CD4-positive, alpha-beta T cell treated with Interferon alpha-2 for 1 hour (primary cell): ENCODE measurements around the gene PLA2G6.
"Not testable (repeated sequence)": the region's sequence is repeated elsewhere in the genome, so short reads cannot be mapped to it uniquely, and the experiment has no call there.

Source experiments
- DNase-seq, 2 donors: peaks; one replicate each; pipeline ENCODE4 v3.0.0-alpha.2; 2020 to 2022

PLA2G6 gene

DNA sequence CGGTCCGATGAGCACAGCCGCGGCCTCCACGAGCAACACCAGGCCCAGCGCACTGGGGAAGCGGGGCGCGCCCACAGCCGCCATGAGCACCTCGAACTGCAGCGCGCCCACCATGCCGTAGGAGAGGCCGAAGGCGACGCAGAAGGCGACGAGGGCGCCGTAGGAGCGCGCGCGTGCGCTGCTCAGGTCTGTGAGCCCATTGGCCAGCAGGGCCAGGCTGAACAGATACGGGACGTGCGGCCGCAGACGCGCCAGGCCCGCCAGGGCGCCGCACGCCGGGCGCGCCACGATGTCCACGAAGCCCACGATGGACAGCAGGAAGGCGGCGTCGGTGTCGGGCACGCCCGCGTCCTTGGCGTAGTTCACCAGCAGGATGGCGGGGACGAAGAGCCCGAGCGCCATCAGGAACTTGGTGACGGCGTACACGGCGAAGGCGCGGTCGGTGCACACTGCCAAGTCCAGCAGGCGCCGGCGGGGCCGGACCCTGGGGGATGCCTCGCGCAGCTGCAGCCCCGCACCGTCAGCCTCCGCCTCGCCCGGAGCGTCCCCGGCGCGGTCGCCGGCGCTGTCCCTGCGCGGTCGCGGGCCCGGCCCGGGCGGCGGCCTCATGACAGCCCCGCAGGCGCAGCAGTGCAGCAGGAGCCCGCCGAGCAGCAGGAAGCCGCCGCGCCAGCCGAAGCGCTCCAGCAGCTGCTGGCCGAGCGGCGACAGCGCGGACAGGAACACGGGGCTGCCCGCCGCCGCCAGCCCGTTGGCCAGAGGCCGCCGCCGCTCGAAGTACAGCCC, 100.6 kb downstream of the PLA2G6 start:
- no peak for DNase-seq

DNA sequence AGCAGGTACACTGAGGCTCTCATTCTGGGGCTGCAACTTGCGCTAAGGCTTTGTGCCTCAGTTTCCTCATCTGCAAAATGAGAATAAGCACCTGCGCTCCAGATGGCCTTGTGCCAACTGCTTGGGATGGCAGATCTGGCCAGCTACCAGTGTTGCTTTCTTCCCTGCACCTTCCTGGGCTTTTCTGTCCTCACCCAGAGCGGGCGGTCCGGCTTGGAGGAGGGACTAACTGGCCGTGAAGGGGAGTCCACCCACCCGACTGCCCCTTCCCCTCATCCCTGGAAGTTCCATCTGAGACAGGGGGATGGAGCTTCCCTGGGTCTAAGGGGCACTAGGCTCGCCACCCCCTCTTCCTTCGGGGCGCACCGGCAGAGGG, 101.2 kb downstream of the PLA2G6 start:
- no peak for DNase-seq

GRCh38 chr22:38079804-38080203, 101.8 kb downstream of the PLA2G6 start:
- DNase-seq: no peak

DNA sequence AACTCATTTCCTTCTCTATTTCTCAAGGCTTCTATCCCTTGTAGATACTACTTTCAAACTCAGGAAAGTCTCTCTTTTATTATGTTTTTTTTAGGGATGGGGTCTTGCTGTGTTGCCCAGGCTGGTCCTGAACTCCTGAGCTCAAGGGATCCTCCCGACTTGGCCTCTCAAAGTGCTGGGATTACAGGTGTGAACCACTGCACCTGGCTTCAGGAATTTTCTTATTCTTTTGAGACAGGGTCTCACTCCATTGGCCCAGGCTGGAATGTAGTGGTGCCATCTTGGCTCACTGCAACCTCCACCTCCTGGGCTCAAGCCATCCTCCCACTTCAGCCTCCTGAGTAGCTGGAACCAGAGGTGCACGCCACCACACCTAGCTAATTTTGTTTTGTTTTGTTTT, 102.4 kb downstream of the PLA2G6 start:
- not testable (repeated sequence) for DNase-seq

DNA sequence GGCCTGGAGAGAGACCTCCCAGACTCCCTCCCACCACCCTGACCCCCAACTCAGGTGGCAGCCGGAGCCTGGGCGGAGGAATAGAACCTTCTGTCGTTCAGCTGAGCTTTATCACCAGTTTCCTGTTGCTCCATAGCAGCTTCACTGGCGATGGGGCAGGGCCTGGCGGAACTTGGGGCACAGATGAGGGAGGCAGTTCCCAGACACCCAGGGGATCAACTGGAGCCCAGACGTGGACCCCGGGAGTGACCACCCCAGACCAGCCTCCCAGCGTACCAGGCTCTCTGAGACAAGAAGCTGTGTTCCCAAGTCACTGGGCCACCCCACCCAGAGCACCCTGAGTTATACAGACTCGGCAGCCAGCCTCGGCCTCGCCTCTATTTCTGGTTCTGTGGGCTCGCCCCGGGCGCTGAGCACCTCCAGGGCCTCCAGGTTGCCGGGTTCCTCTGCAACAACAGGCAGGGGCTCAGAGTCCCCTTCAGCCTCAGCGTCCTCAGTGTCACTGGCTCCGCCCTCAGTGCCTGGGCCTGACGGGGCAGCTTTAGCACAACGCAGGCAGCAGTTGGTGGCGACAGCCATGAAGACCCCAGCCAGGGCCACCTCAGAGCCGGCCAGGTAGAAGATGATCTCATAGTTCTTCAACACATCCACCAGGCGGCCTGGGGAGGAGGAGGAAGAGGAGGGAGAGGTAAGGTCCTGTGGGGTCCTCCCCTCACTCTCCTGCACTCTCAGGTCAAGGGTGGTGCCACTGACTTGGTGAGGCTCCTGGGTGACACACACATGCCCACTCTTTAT, 103.4 kb downstream of the PLA2G6 start:
- DNase-seq: no peak

DNA sequence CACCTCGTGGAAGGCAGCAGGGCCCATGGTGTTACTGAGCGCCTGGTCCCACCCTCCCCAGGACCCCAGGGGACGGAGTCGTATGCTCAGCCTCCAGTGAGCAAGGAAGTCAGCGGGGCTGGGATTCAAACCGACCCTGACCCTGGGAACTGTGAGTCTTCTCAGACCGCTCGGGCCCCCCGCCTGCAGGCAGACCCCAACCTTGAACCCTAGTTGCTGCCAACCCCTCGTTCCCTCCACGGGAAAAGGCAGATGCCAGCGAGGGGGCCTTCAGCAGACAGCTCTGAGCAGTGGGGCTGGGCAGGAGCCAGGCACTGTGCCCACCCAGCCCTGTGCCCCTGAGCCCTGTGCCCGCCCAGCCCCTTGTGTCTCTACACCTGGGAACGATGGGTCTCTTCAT, 104.0 kb downstream of the PLA2G6 start:
- no peak for DNase-seq

- no peak for DNase-seq
Observed at GRCh38 chr22:38077096-38077495, 104.5 kb downstream of the PLA2G6 start.

GRCh38 chr22:38075961-38076360, 105.7 kb downstream of the PLA2G6 start:
- no peak for DNase-seq

- no peak for DNase-seq
Observed at GRCh38 chr22:38075105-38075825, 106.4 kb downstream of the PLA2G6 start.

GRCh38 chr22:38074181-38075104, 107.2 kb downstream of the PLA2G6 start:
- no peak for DNase-seq

GRCh38 chr22:38073150-38074130, 108.2 kb downstream of the PLA2G6 start:
- DNase-seq: no peak

DNA sequence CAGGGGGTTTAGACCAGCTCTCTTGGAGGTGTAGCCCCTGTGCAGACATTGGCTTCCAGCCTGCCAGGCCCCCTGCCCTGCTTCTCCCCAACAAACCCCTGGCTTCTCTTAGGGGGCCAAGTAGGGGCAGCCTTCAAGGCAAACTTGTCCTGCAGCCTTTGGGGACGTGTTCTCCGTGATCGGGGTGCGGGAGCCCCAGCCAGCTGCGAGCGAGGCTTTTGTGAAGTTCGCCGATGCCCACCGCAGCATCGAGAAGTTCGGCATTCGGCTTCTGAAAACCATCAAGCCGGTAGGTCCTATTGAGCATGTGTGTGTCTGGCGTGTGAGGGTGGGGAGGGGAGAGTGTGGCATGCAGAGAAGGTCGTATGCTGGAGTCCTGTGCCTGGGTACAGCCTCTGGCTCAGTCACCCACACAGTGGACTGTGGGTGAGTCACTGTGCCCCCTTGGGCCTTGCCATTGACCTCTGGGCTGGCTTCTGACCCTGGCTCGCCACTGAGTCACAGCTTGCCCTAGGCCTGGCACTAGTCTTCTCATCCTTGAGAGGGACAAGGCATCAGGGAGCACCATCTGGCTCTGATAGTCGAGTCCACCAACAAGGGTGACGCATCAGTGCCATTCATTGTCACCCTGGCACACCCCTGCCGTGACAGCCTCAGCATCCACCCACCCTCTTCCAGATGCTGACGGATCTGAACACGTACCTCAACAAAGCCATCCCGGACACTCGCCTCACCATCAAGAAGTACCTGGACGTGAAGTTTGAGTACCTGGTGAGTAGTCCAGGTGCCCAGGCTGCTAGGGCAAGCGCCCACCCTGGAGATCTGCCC, 109.1 kb downstream of the PLA2G6 start:
- no peak for DNase-seq

GRCh38 chr22:38071421-38072321, 110.0 kb downstream of the PLA2G6 start:
- no peak for DNase-seq

GRCh38 chr22:38070250-38070921, 111.2 kb downstream of the PLA2G6 start:
- DNase-seq: no peak

DNA sequence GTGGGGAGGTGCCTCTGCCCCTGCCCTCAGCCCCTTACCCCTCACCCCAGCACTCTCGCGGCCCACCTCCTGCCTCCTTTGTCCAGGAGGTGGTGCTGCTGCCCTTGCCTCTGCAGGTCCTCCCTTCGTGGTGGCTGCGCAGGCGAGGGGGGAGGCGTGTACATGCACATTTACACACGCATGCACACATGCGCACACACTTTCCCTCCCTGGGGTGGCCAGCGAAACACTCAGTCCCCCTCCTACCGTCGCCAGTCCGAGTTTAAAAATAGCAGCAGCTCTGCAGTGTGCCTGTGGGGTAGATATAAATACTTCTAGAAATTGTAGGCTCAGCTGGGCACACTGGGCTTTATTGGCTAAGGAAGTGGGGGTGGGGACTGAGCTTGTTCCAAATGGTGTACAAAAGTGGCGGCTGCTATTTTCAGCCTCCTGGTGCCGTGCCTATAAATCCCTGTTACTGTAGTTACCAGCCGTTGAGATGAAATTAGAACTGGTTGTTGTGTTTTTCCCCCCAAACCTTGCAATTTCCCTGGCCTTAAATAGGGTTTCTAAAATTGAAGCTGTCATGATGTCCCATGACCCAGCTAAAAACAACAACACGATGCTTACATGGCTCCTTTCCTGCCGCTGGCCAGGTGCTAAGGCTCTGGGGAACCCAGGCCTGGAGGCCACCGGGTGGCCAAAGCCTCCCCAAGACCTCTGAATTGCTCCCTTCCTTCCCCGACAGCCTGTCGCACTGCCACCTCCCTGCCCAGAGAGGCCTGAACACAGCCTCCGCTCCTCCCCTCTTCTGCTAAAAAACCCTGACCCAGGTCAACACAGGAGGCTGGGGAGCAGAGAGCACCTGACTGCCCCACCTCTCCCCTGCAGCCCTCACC, 112.0 kb downstream of the PLA2G6 start:
- DNase-seq: no peak

GRCh38 chr22:38068641-38069371, 112.8 kb downstream of the PLA2G6 start:
- no peak for DNase-seq
